Astrocyte (in vitro differentiated cells and primary cell): ENCODE measurements around the gene TOR4A. TPM values are rescaled to one million over a fixed set of nuclear protein-coding genes. Genes with fewer than 3 reads are reported as not detected.

Experiments
- DNase-seq: peaks from one replicate; pipeline ENCODE4 v3.0.0-alpha.2; 2010; ENCODE audit warnings: low read depth
- FAIRE-seq: peaks from 2 replicates; lab custom pipeline; 2011; peaks lifted over from hg19 to GRCh38; lab: Jason Lieb, UNC
- H2AFZ ChIP-seq: 2 replicates; pipeline ENCODE4 v1.6.0; 2012; ENCODE audit warnings: low read depth, low read length, inconsistent platforms
- H3K27ac ChIP-seq: 2 replicates; pipeline ENCODE4 v1.5.1; 2011; ENCODE audit warnings: low read depth, low read length, inconsistent platforms
- H3K27me3 ChIP-seq: 2 replicates; pipeline ENCODE4 v1.6.0; 2011; ENCODE audit warnings: low read length, inconsistent platforms; ENCODE audit not compliant: insufficient read depth
- H3K36me3 ChIP-seq: 2 replicates; pipeline ENCODE4 v1.5.1; 2011; ENCODE audit warnings: low read length, inconsistent platforms; ENCODE audit not compliant: insufficient read depth
- H3K4me1 ChIP-seq: 2 replicates; pipeline ENCODE4 v1.5.1; 2011; ENCODE audit warnings: low read length, inconsistent platforms; ENCODE audit not compliant: insufficient read depth
- H3K4me2 ChIP-seq: 2 replicates; pipeline ENCODE4 v1.6.0; 2012; ENCODE audit warnings: low read length, inconsistent platforms
- H3K4me3 ChIP-seq: 2 replicates; pipeline ENCODE4 v1.5.1; 2011; ENCODE audit warnings: low read depth, mild to moderate bottlenecking, low read length, inconsistent platforms; ENCODE audit not compliant: insufficient read depth
- H3K79me2 ChIP-seq: 2 replicates; pipeline ENCODE4 v1.6.0; 2012; ENCODE audit warnings: mild to moderate bottlenecking, low read length, inconsistent platforms; ENCODE audit not compliant: insufficient read depth
- H3K9ac ChIP-seq: 2 replicates; pipeline ENCODE4 v1.6.0; 2012; ENCODE audit warnings: mild to moderate bottlenecking, low read length, inconsistent platforms
- H3K9me3 ChIP-seq: 2 replicates; pipeline ENCODE4 v1.5.1; 2012; ENCODE audit warnings: low read depth, mild to moderate bottlenecking, low read length, inconsistent platforms; ENCODE audit not compliant: insufficient read depth
- H4K20me1 ChIP-seq: 2 replicates; pipeline ENCODE4 v1.6.0; 2012; ENCODE audit warnings: low read length, inconsistent platforms; ENCODE audit not compliant: insufficient read depth
- H3K27ac Mint-ChIP-seq: one replicate; pipeline ENCODE4 v1.8.0; 2021; ENCODE audit warnings: mild to moderate bottlenecking, mixed read lengths; ENCODE audit not compliant: unreplicated experiment
- H3K27me3 Mint-ChIP-seq: one replicate; pipeline ENCODE4 v1.8.0; 2021; ENCODE audit warnings: low read depth, mixed read lengths; ENCODE audit not compliant: unreplicated experiment
- H3K36me3 Mint-ChIP-seq: one replicate; pipeline ENCODE4 v1.8.0; 2021; ENCODE audit warnings: low read depth, mixed read lengths; ENCODE audit not compliant: unreplicated experiment
- H3K4me1 Mint-ChIP-seq: one replicate; pipeline ENCODE4 v1.8.0; 2021; ENCODE audit warnings: low read depth, mixed read lengths; ENCODE audit not compliant: unreplicated experiment
- H3K4me3 Mint-ChIP-seq: one replicate; pipeline ENCODE4 v1.8.0; 2021; ENCODE audit warnings: mild to moderate bottlenecking, moderate library complexity, mixed read lengths; ENCODE audit not compliant: unreplicated experiment
- H3K9me3 Mint-ChIP-seq: one replicate; pipeline ENCODE4 v1.8.0; 2021; ENCODE audit warnings: mild to moderate bottlenecking, mixed read lengths; ENCODE audit not compliant: unreplicated experiment
- EZH2 ChIP-seq: IDR thresholded peaks from 2 replicates; pipeline ENCODE4 v1.6.1; 2012; ENCODE audit warnings: mild to moderate bottlenecking, low read length, inconsistent platforms; ENCODE audit not compliant: insufficient read depth
- total RNA-seq: library from RNA; stranded (reverse); gene quantifications from 2 replicates; pipeline ENCODE4 v1.2.1, GENCODE V29; 2021
- TF ChIP-seq, protein P1 (sequence below): IDR thresholded peaks from 2 replicates; pipeline ENCODE4 v1.5.1; 2011; ENCODE audit warnings: low read depth, mild to moderate bottlenecking, inconsistent platforms, low read length, moderate library complexity; ENCODE audit not compliant: insufficient read depth

TOR4A gene
- total RNA-seq, 1 donor from 2014 or later: 11.8 TPM

DNA sequence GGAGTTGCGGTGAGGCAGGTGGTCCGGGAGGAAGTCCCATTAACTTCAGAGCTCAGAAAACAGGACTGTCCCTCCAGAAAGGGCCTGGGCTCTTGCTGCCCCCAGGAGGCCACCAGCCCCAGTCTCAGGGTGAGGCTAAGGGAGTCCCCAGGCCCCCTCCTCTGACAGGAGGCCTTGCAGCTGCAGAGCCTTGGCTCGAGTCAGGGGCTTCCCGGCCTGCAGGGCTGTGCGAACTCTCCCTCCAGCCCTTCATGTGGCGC, 29.7 kb upstream of the TOR4A start:
- peaks cover 9% of the 10 kb centered on the region for H3K4me1 ChIP-seq
- no peak for FAIRE-seq

DNA sequence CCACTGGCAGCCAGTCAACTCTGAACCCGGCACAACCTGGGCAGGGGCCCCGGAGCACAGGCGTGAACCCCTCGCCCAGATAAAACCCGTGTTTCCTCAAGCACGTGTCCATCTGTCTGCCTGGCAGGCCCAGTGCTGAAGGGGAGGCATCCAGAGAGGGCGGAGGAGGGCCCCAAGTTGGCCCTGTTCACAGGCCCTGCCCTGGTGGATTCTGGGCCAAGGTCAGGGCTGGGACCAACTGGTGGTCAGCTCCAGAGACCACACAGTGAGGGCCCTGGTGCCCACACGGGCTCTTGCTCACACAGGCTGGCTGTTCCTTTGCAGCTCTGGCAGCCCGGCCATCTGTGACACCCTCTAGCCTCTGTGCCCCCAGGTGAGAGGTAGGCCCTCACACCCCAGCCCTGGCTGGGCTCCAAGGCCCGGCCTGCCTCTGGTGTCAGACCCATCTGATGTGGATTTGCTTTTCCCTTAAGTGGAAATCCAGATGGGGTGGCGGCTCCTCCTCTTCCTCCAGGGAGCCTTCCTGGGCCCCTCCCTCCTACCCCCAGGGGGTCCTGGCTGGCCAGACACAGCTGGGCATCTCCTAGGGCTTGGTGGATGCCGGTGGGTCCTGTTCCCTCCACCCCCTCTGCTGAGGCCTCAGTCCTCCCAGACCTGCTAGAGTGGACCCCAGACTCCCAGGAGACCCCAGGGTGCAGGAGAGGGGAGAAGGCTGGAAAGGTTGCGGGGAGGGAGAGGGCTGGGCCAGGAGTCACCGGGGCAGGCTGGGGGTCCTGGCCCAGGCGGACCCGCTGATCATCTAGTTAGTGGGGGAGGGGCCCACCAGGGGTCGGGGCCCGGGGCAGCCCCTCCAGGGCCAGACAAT, 27.0 kb upstream of the TOR4A start:
- H3K4me2 ChIP-seq: no peak overlapping the region
- H3K79me2 ChIP-seq: peaks cover 9% of the 10 kb centered on the region
- DNase-seq (no peak), FAIRE-seq (no peak)
- no peak overlapping the region for H3K4me3 ChIP-seq
- TF ChIP-seq, protein P1, sequence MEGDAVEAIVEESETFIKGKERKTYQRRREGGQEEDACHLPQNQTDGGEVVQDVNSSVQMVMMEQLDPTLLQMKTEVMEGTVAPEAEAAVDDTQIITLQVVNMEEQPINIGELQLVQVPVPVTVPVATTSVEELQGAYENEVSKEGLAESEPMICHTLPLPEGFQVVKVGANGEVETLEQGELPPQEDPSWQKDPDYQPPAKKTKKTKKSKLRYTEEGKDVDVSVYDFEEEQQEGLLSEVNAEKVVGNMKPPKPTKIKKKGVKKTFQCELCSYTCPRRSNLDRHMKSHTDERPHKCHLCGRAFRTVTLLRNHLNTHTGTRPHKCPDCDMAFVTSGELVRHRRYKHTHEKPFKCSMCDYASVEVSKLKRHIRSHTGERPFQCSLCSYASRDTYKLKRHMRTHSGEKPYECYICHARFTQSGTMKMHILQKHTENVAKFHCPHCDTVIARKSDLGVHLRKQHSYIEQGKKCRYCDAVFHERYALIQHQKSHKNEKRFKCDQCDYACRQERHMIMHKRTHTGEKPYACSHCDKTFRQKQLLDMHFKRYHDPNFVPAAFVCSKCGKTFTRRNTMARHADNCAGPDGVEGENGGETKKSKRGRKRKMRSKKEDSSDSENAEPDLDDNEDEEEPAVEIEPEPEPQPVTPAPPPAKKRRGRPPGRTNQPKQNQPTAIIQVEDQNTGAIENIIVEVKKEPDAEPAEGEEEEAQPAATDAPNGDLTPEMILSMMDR: no peak
- TF ChIP-seq EZH2: no peak
- H3K36me3 Mint-ChIP-seq: no peaks in the 10 kb centered on the region
- H3K27me3 Mint-ChIP-seq: peaks cover 6% of the 10 kb centered on the region
- no peaks in the 10 kb centered on the region for H3K9me3 ChIP-seq
- H2AFZ ChIP-seq: no peak overlapping the region
- H3K27ac ChIP-seq: no peak overlapping the region
- no peaks in the 10 kb centered on the region for H3K27me3 ChIP-seq
- H3K9me3 Mint-ChIP-seq: no peaks in the 10 kb centered on the region
- H4K20me1 ChIP-seq: peaks cover 2% of the 10 kb centered on the region
- no peak overlapping the region for H3K4me3 Mint-ChIP-seq
- peaks cover 10% of the 10 kb centered on the region for H3K4me1 ChIP-seq
- H3K4me1 Mint-ChIP-seq: peaks cover 2% of the 10 kb centered on the region
- H3K27ac Mint-ChIP-seq: no peak overlapping the region
- no peak overlapping the region for H3K9ac ChIP-seq
- no peaks in the 10 kb centered on the region for H3K36me3 ChIP-seq

More for the DNA sequence above, 29.7 kb upstream of the TOR4A start:
- Histone ChIP-seq H3K79me2 (peaks cover 18% of the 10 kb centered on the region), H3K9me3 (no peaks in the 10 kb centered on the region), H3K4me3 (no peak overlapping the region), H3K9ac (no peak overlapping the region), H3K36me3 (peaks cover 3% of the 10 kb centered on the region), H3K4me2 (no peak overlapping the region), H2AFZ (no peak overlapping the region), H3K27ac (no peak overlapping the region), H3K27me3 (no peaks in the 10 kb centered on the region), H4K20me1 (peaks cover 24% of the 10 kb centered on the region)
- H3K27me3 Mint-ChIP-seq: peaks cover 4% of the 10 kb centered on the region
- H3K4me3 Mint-ChIP-seq: no peak overlapping the region
- peaks cover 12% of the 10 kb centered on the region for H3K4me1 Mint-ChIP-seq
- DNase-seq: no peak
- no peak overlapping the region for H3K27ac Mint-ChIP-seq
- no peaks in the 10 kb centered on the region for H3K9me3 Mint-ChIP-seq
- no peaks in the 10 kb centered on the region for H3K36me3 Mint-ChIP-seq
- no peak for TF ChIP-seq EZH2
- TF ChIP-seq, protein P1: no peak

DNA sequence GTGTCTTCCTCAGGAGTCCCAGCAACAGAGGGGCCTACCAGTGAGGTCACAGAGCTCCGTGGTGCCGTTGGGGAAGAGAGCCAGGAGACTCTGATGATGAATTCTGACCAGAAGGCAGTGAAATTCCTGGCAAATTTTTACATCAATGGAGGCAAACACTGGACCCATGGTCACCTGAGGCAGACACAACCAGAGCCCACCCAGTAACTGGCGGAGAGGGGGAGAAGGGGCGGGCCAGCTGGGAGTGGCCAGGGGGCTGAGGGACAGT, 26.4 kb upstream of the TOR4A start, which contains the start of gene STPG3:
STPG3 (plus strand) TSS at position 93 of the 268 bp plus-strand sequence; CDS start at position 94, 1 bp downstream.
- Mint-ChIP-seq H3K27ac (no peak within 1 kb of the TSS), H3K4me1 (peaks cover 2% of the 10 kb centered on the region), H3K36me3 (no peaks in the 10 kb centered on the region), H3K4me3 (no peak within 1 kb of the TSS), H3K27me3 (peaks cover 6% of the 10 kb centered on the region), H3K9me3 (no peaks in the 10 kb centered on the region)
- no peak for TF ChIP-seq EZH2
- TF ChIP-seq, protein P1: no peak
- Histone ChIP-seq H3K36me3 (no peaks in the 10 kb centered on the region), H3K79me2 (peaks cover 14% of the 10 kb centered on the region), H3K4me1 (peaks cover 14% of the 10 kb centered on the region), H3K4me2 (no peak within 1 kb of the TSS), H4K20me1 (peaks cover 7% of the 10 kb centered on the region), H3K27ac (no peak within 1 kb of the TSS), H3K4me3 (no peak within 1 kb of the TSS), H3K9ac (no peak within 1 kb of the TSS), H3K27me3 (no peaks in the 10 kb centered on the region), H2AFZ (no peak within 1 kb of the TSS), H3K9me3 (no peaks in the 10 kb centered on the region)
- FAIRE-seq (no peak), DNase-seq (no peak)
